ENCODE measurements around the gene HSD17B12. TPM values are rescaled to one million over a fixed set of nuclear protein-coding genes. Genes with fewer than 3 reads are reported as not detected.

The HSD17B12 gene
- total RNA-seq, 2 experiments from 2014 or later: 31.7 to 33.8 TPM

- intact Hi-C loops (cut with micrococcal nuclease): no loop called here
- H3K27me3 Mint-ChIP-seq (ENCODE audit: low read depth): no peaks in the 10 kb centered on the region
- H3K4me1 Mint-ChIP-seq (ENCODE audit: low read depth): peaks cover 17% of the 10 kb centered on the region
- no peak for DNase-seq
- H3K27ac Mint-ChIP-seq: no peak overlapping the region
- no peak overlapping the region for H3K4me3 Mint-ChIP-seq
- H3K36me3 Mint-ChIP-seq (ENCODE audit: low read depth): peaks cover 14% of the 10 kb centered on the region
- CTCF ChIA-PET: no interaction called here
- H3K9me3 Mint-ChIP-seq: no peaks in the 10 kb centered on the region
These were observed 10.6 kb downstream of the HSD17B12 start for GRCh38 chr11:43690929-43691725.

- DNase-seq: no peak
- Mint-ChIP-seq H3K4me3 (no peak overlapping the region), H3K9me3 (no peaks in the 10 kb centered on the region), H3K36me3 (ENCODE audit: low read depth) (peaks cover 12% of the 10 kb centered on the region), H3K4me1 (ENCODE audit: low read depth) (peaks cover 18% of the 10 kb centered on the region), H3K27me3 (ENCODE audit: low read depth) (no peaks in the 10 kb centered on the region), H3K27ac (no peak overlapping the region)
- CTCF ChIA-PET: no interaction called here
- intact Hi-C loops (cut with micrococcal nuclease): no loop called here
These were observed 11.3 kb downstream of the HSD17B12 start for GRCh38 chr11:43691806-43692205.

- H3K27me3 Mint-ChIP-seq (ENCODE audit: low read depth): no peaks in the 10 kb centered on the region
- peaks cover 9% of the 10 kb centered on the region for H3K36me3 Mint-ChIP-seq (ENCODE audit: low read depth)
- no peak overlapping the region for H3K4me3 Mint-ChIP-seq
- no peak for DNase-seq
- H3K27ac Mint-ChIP-seq: no peak overlapping the region
- H3K9me3 Mint-ChIP-seq: no peaks in the 10 kb centered on the region
- H3K4me1 Mint-ChIP-seq (ENCODE audit: low read depth): peaks cover 13% of the 10 kb centered on the region
- CTCF ChIA-PET: interaction anchor here (0.6 kb wide), 1 partner anchor 133 kb away, joined by 3 read pairs; no protein-coding TSS in a partner anchor
- intact Hi-C loops (cut with micrococcal nuclease): no loop called here
These were observed 12.5 kb downstream of the HSD17B12 start for GRCh38 chr11:43693069-43693468.

- Mint-ChIP-seq H3K4me1 (ENCODE audit: low read depth) (peaks cover 13% of the 10 kb centered on the region), H3K27me3 (ENCODE audit: low read depth) (no peaks in the 10 kb centered on the region), H3K36me3 (ENCODE audit: low read depth) (peaks cover 9% of the 10 kb centered on the region), H3K4me3 (no peak overlapping the region), H3K9me3 (no peaks in the 10 kb centered on the region), H3K27ac (no peak overlapping the region)
- intact Hi-C loops (cut with micrococcal nuclease): no loop called here
- CTCF ChIA-PET: interaction anchor here (0.6 kb wide), 1 partner anchor 132 kb away, joined by 3 read pairs; no protein-coding TSS in a partner anchor
- no peak for DNase-seq
These were observed 13.2 kb downstream of the HSD17B12 start for GRCh38 chr11:43693731-43694130.

GRCh38 chr11:43694477-43694876, 13.9 kb downstream of the HSD17B12 start:
- H3K4me1 Mint-ChIP-seq (ENCODE audit: low read depth): peaks cover 11% of the 10 kb centered on the region
- CTCF ChIA-PET: no interaction called here

GRCh38 chr11:43697679-43698078, 17.1 kb downstream of the HSD17B12 start:
- Mint-ChIP-seq H3K9me3 (peaks cover 13% of the 10 kb centered on the region), H3K36me3 (ENCODE audit: low read depth) (peaks cover 13% of the 10 kb centered on the region), H3K4me1 (ENCODE audit: low read depth) (peaks cover 5% of the 10 kb centered on the region), H3K27me3 (ENCODE audit: low read depth) (no peaks in the 10 kb centered on the region), H3K27ac (no peak overlapping the region), H3K4me3 (no peak overlapping the region)
- DNase-seq: no peak
- intact Hi-C loops (cut with micrococcal nuclease): no loop called here
- CTCF ChIA-PET: no interaction called here

More at GRCh38 chr11:43694477-43694876, 13.9 kb downstream of the HSD17B12 start:
- Mint-ChIP-seq H3K27me3 (ENCODE audit: low read depth) (no peaks in the 10 kb centered on the region), H3K9me3 (no peaks in the 10 kb centered on the region), H3K4me3 (no peak overlapping the region), H3K27ac (no peak overlapping the region), H3K36me3 (ENCODE audit: low read depth) (peaks cover 9% of the 10 kb centered on the region)
- intact Hi-C loops (cut with micrococcal nuclease): no loop called here
- DNase-seq: no peak

GRCh38 chr11:43699870-43700269, 19.3 kb downstream of the HSD17B12 start:
- peaks cover 15% of the 10 kb centered on the region for H3K9me3 Mint-ChIP-seq
- H3K4me1 Mint-ChIP-seq (ENCODE audit: low read depth): peaks cover 6% of the 10 kb centered on the region
- H3K27me3 Mint-ChIP-seq (ENCODE audit: low read depth): no peaks in the 10 kb centered on the region
- no peak overlapping the region for H3K27ac Mint-ChIP-seq
- CTCF ChIA-PET: interaction anchor here (0.7 kb wide), 1 partner anchor 96 kb away, joined by 3 read pairs; no protein-coding TSS in a partner anchor
- intact Hi-C loops (cut with micrococcal nuclease): no loop called here
- no peak overlapping the region for H3K4me3 Mint-ChIP-seq
- peaks cover 20% of the 10 kb centered on the region for H3K36me3 Mint-ChIP-seq (ENCODE audit: low read depth)
- no peak for DNase-seq

- Mint-ChIP-seq H3K27me3 (ENCODE audit: low read depth) (no peaks in the 10 kb centered on the region), H3K9me3 (peaks cover 4% of the 10 kb centered on the region), H3K27ac (no peak overlapping the region), H3K36me3 (ENCODE audit: low read depth) (peaks cover 16% of the 10 kb centered on the region), H3K4me3 (no peak overlapping the region), H3K4me1 (ENCODE audit: low read depth) (peaks cover 4% of the 10 kb centered on the region)
- CTCF ChIA-PET: no interaction called here
- no peak for DNase-seq
- intact Hi-C loops (cut with micrococcal nuclease): no loop called here
These were observed 26.1 kb downstream of the HSD17B12 start for GRCh38 chr11:43706631-43707030.

- Mint-ChIP-seq H3K4me1 (ENCODE audit: low read depth) (peaks cover 4% of the 10 kb centered on the region), H3K9me3 (peaks cover 6% of the 10 kb centered on the region), H3K27ac (no peak overlapping the region), H3K27me3 (ENCODE audit: low read depth) (no peaks in the 10 kb centered on the region), H3K4me3 (no peak overlapping the region), H3K36me3 (ENCODE audit: low read depth) (peaks cover 17% of the 10 kb centered on the region)
- no peak for DNase-seq
- intact Hi-C loops (cut with micrococcal nuclease): no loop called here
- CTCF ChIA-PET: interaction anchor here (0.6 kb wide), 1 partner anchor 19 kb away, joined by 3 read pairs; no protein-coding TSS in a partner anchor
These were observed 28.2 kb downstream of the HSD17B12 start for GRCh38 chr11:43708776-43709175.

- no peak for DNase-seq
- Mint-ChIP-seq H3K36me3 (ENCODE audit: low read depth) (peaks cover 16% of the 10 kb centered on the region), H3K4me3 (no peak overlapping the region), H3K9me3 (peaks cover 6% of the 10 kb centered on the region), H3K4me1 (ENCODE audit: low read depth) (no peaks in the 10 kb centered on the region), H3K27me3 (ENCODE audit: low read depth) (no peaks in the 10 kb centered on the region), H3K27ac (no peak overlapping the region)
- intact Hi-C loops (cut with micrococcal nuclease): no loop called here
- CTCF ChIA-PET: no interaction called here
These were observed 29.2 kb downstream of the HSD17B12 start for GRCh38 chr11:43709689-43710088.

GRCh38 chr11:43712676-43713075, 32.1 kb downstream of the HSD17B12 start:
- H3K27me3 Mint-ChIP-seq (ENCODE audit: low read depth): no peaks in the 10 kb centered on the region
- no peak for DNase-seq
- CTCF ChIA-PET: no interaction called here
- peaks cover 14% of the 10 kb centered on the region for H3K36me3 Mint-ChIP-seq (ENCODE audit: low read depth)
- no peak overlapping the region for H3K27ac Mint-ChIP-seq
- intact Hi-C loops (cut with micrococcal nuclease): no loop called here
- peaks cover 6% of the 10 kb centered on the region for H3K9me3 Mint-ChIP-seq
- no peak overlapping the region for H3K4me3 Mint-ChIP-seq
- no peaks in the 10 kb centered on the region for H3K4me1 Mint-ChIP-seq (ENCODE audit: low read depth)

- no peak for DNase-seq
- CTCF ChIA-PET: no interaction called here
- no peak overlapping the region for H3K4me3 Mint-ChIP-seq
- peaks cover 10% of the 10 kb centered on the region for H3K9me3 Mint-ChIP-seq
- no peaks in the 10 kb centered on the region for H3K4me1 Mint-ChIP-seq (ENCODE audit: low read depth)
- peaks cover 28% of the 10 kb centered on the region for H3K36me3 Mint-ChIP-seq (ENCODE audit: low read depth)
- intact Hi-C loops (cut with micrococcal nuclease): no loop called here
- H3K27ac Mint-ChIP-seq: no peak overlapping the region
- H3K27me3 Mint-ChIP-seq (ENCODE audit: low read depth): no peaks in the 10 kb centered on the region
These were observed 37.8 kb downstream of the HSD17B12 start for GRCh38 chr11:43718373-43718772.

GRCh38 chr11:43723617-43724016, 43.1 kb downstream of the HSD17B12 start:
- H3K36me3 Mint-ChIP-seq (ENCODE audit: low read depth): peaks cover 19% of the 10 kb centered on the region
- no peaks in the 10 kb centered on the region for H3K4me1 Mint-ChIP-seq (ENCODE audit: low read depth)
- no peak for DNase-seq
- intact Hi-C loops (cut with micrococcal nuclease): no loop called here
- H3K4me3 Mint-ChIP-seq: no peak overlapping the region
- H3K27me3 Mint-ChIP-seq (ENCODE audit: low read depth): no peaks in the 10 kb centered on the region
- H3K27ac Mint-ChIP-seq: no peak overlapping the region
- H3K9me3 Mint-ChIP-seq: peaks cover 2% of the 10 kb centered on the region
- CTCF ChIA-PET: interaction anchor here (0.6 kb wide), 1 partner anchor 87 kb away, joined by 3 read pairs; no protein-coding TSS in a partner anchor
